Measurements from ENCODE around the gene ESYT2. TPM values are rescaled to one million over a fixed set of nuclear protein-coding genes. Genes with fewer than 3 reads are reported as not detected.
A peak's percentile ranks its signal among the peaks of the same experiment; 100 is the strongest.

The ESYT2 gene
- total and polyA plus RNA-seq, 9 of the 15 experiments (the other 6 are each of a cell fraction or from before 2014, with no cell fraction given) = 5.8 to 86.9 (median 64.7) TPM

GRCh38 chr7:158863611-158864506 lies 34.5 kb upstream of the ESYT2 start (continued):
- TF ChIP-seq KHSRP (IDR thresholded peaks at IDR 0.05) (no peak; the same call in 1 of the 2 replicates), ZNF584 (CRISPR knock-in tag; IDR thresholded peaks at IDR 0.05; ENCODE audit: low read depth) (peak; percentile 94), NCOA2 (IDR thresholded peaks at IDR 0.05; ENCODE audit: partially characterized antibody in 2 of 2) (no peak), ZNF253 (CRISPR knock-in tag; conservative IDR thresholded peaks at IDR 0.05) (no peak), UBTF (IDR thresholded peaks at IDR 0.05; ENCODE audit: borderline replicate concordance in 1 of 2, low read depth in 2 of 2, low read length in 2 of 2) (peak in 1 of 2 experiments; percentile 77; a peak in 2 of 4 replicates), GTF2A2 (tag; IDR thresholded peaks at IDR 0.05) (peak; percentile 71; the same call in 1 of the 2 replicates), COPS2 (conservative IDR thresholded peaks at IDR 0.05) (no peak), RB1 (IDR thresholded peaks at IDR 0.05; ENCODE audit: low read depth) (peak; percentile 62; the same call in 1 of the 2 replicates), ARID2 (IDR thresholded peaks at IDR 0.05) (no peak), HIVEP1 (CRISPR knock-in tag; IDR thresholded peaks at IDR 0.05) (no peak), KAT8 (IDR thresholded peaks at IDR 0.05; ENCODE audit: low read depth) (no peak), ZNF311 (CRISPR knock-in tag; IDR thresholded peaks at IDR 0.05) (no peak), HNRNPH1 (optimal IDR thresholded peaks at IDR 0.05; ENCODE audit: low read depth, low read length) (no peak), PHB2 (IDR thresholded peaks at IDR 0.05; ENCODE audit: low read depth) (peak; percentile 57; the same call in 1 of the 2 replicates), PPARD (CRISPR knock-in tag; IDR thresholded peaks at IDR 0.05) (no peak), E2F8 (IDR thresholded peaks at IDR 0.05; ENCODE audit: low read depth, partially characterized antibody) (peak; percentile 73), SRSF9 (IDR thresholded peaks at IDR 0.05; ENCODE audit: borderline replicate concordance, low read depth, low read length) (no peak), BHLHE40 (IDR thresholded peaks at IDR 0.05; ENCODE audit: low read length) (peak; percentile 91), ZNF445 (CRISPR knock-in tag; IDR thresholded peaks at IDR 0.05; ENCODE audit: low read depth) (no peak), ZNF764 (CRISPR knock-in tag; IDR thresholded peaks at IDR 0.05; ENCODE audit: low read depth) (no peak), HDAC8 (tag; IDR thresholded peaks at IDR 0.05) (no peak), JUND (IDR thresholded peaks at IDR 0.05; ENCODE audit: borderline replicate concordance, low read depth, low read length) (no peak; the same call in 1 of the 2 replicates), JUND (tag; IDR thresholded peaks at IDR 0.05; ENCODE audit: borderline replicate concordance, low read depth, low read length) (peak; percentile 52; the same call in 2 of the 3 replicates), MEF2A (IDR thresholded peaks at IDR 0.05; ENCODE audit: control insufficient read depth, low read depth, low read length) (no peak; the same call in 1 of the 2 replicates)

Data from K562 (cell line).